B cell (primary cell): Measurements from ENCODE around the gene NSFL1C.

Source experiments
- EZH2 ChIP-seq: IDR thresholded peaks from 2 replicates; pipeline ENCODE4 v1.6.1; 2012; ENCODE audit warnings: borderline replicate concordance, low read depth, mild to moderate bottlenecking, moderate library complexity, low read length; ENCODE audit not compliant: insufficient read depth, poor library complexity, severe bottlenecking
- TF ChIP-seq, protein P1 (sequence below): fragments of 200-600 bp; IDR thresholded peaks from one replicate; pipeline ENCODE4 v1.8.0; 2022; ENCODE audit warnings: antibody characterized with exemption, mild to moderate bottlenecking

DNA sequence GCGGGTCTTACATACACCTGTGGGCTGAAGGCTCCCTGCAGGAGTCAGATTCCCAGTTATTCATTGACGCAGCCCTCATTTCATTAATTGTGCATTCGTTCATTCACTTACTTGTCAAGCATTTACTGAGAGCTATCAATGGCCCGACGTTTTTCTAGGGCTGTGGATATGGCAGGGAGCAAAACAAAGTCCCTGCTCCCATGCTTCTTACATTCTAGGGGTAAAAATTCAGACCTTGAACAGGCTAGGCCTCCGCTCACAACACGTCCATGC is 369 bp upstream of the NSFL1C start:
- TF ChIP-seq, protein P1, sequence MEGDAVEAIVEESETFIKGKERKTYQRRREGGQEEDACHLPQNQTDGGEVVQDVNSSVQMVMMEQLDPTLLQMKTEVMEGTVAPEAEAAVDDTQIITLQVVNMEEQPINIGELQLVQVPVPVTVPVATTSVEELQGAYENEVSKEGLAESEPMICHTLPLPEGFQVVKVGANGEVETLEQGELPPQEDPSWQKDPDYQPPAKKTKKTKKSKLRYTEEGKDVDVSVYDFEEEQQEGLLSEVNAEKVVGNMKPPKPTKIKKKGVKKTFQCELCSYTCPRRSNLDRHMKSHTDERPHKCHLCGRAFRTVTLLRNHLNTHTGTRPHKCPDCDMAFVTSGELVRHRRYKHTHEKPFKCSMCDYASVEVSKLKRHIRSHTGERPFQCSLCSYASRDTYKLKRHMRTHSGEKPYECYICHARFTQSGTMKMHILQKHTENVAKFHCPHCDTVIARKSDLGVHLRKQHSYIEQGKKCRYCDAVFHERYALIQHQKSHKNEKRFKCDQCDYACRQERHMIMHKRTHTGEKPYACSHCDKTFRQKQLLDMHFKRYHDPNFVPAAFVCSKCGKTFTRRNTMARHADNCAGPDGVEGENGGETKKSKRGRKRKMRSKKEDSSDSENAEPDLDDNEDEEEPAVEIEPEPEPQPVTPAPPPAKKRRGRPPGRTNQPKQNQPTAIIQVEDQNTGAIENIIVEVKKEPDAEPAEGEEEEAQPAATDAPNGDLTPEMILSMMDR: peak; percentile 65
- no peak for TF ChIP-seq EZH2
